NCI-H226 (cell line): Measurements from ENCODE around the gene SFXN3.

Experiments used
- DNase-seq: peaks from one replicate; pipeline ENCODE4 v3.0.0-alpha.2; 2015

Gene SFXN3

GRCh38 chr10:101080933-101081931 lies 50.2 kb downstream of the SFXN3 start:
- no peak for DNase-seq

GRCh38 chr10:101085846-101086245 lies 54.8 kb downstream of the SFXN3 start:
- DNase-seq, result no peak

GRCh38 chr10:101087376-101087775 lies 56.3 kb downstream of the SFXN3 start:
- DNase-seq, result no peak

- DNase-seq, result no peak
Measured at GRCh38 chr10:101087965-101088364, 56.9 kb downstream of the SFXN3 start.

- no peak for DNase-seq
Measured at GRCh38 chr10:101089520-101090299, 58.7 kb downstream of the SFXN3 start.

GRCh38 chr10:101090597-101090996 lies 59.6 kb downstream of the SFXN3 start:
- no peak for DNase-seq
